Measurements from ENCODE around the gene GALNT15.

GALNT15 gene

GRCh38 chr3:16247282-16248061 lies 73.0 kb downstream of the GALNT15 start:
- TF ChIP-seq CTCF (conservative IDR thresholded peaks at IDR 0.05) (peak; percentile 93), ZFX (IDR thresholded peaks at IDR 0.05) (no peak)
- H3K27ac ChIP-seq, result no peak overlapping the region

- H3K27ac ChIP-seq, result no peak overlapping the region
- TF ChIP-seq ZFX (IDR thresholded peaks at IDR 0.05), result no peak
- no peak for TF ChIP-seq CTCF (conservative IDR thresholded peaks at IDR 0.05)
These were observed 74.1 kb downstream of the GALNT15 start for GRCh38 chr3:16248556-16248955.

- H3K27ac ChIP-seq, result no peak overlapping the region
- TF ChIP-seq CTCF (conservative IDR thresholded peaks at IDR 0.05) (peak; percentile 50), ZFX (IDR thresholded peaks at IDR 0.05) (no peak)
These were observed 74.9 kb downstream of the GALNT15 start for GRCh38 chr3:16249336-16249735.

- TF ChIP-seq CTCF (conservative IDR thresholded peaks at IDR 0.05), result no peak
- TF ChIP-seq ZFX (IDR thresholded peaks at IDR 0.05), result no peak
- H3K27ac ChIP-seq, result no peak overlapping the region
These were observed 75.4 kb downstream of the GALNT15 start for GRCh38 chr3:16249886-16250285.

GRCh38 chr3:16251316-16252085 lies 77.0 kb downstream of the GALNT15 start:
- H3K27ac ChIP-seq, result no peak overlapping the region
- no peak for TF ChIP-seq ZFX (IDR thresholded peaks at IDR 0.05)
- TF ChIP-seq CTCF (conservative IDR thresholded peaks at IDR 0.05), result no peak

- TF ChIP-seq ZFX (IDR thresholded peaks at IDR 0.05), result no peak
- TF ChIP-seq CTCF (conservative IDR thresholded peaks at IDR 0.05), result no peak
- no peak overlapping the region for H3K27ac ChIP-seq
These were observed 77.9 kb downstream of the GALNT15 start for GRCh38 chr3:16252243-16252978.
